ENCODE data around the gene TAS2R31. TPM values are rescaled to one million over a fixed set of nuclear protein-coding genes. Genes with fewer than 3 reads are reported as not detected.
"Not testable (repeated sequence)": the region's sequence is repeated elsewhere in the genome, so short reads cannot be mapped to it uniquely, and the experiment has no call there.

Gene TAS2R31
- total RNA-seq, result 2.6 and 3.2 TPM in 2 replicates

- no peak for DNase-seq (ENCODE audit: low read depth, low spot score)
Measured at GRCh38 chr12:11031307-11031706, at the start of gene TAS2R31. Gene TAS2R31 (minus strand): TSS chr12:11031407. CDS start chr12:11031335, 72 bp downstream.

- no peak for DNase-seq (ENCODE audit: low read depth, low spot score)
Measured at GRCh38 chr12:11078246-11078645, 47.0 kb upstream of the TAS2R31 start.

GRCh38 chr12:11075642-11076041, 44.4 kb upstream of the TAS2R31 start:
- DNase-seq (ENCODE audit: low read depth, low spot score), result no peak

GRCh38 chr12:11071414-11071813, 40.2 kb upstream of the TAS2R31 start:
- no peak for DNase-seq (ENCODE audit: low read depth, low spot score)

GRCh38 chr12:11070999-11071398, 39.8 kb upstream of the TAS2R31 start:
- no peak for DNase-seq (ENCODE audit: low read depth, low spot score)

GRCh38 chr12:11069854-11070365, 38.7 kb upstream of the TAS2R31 start:
- no peak for DNase-seq (ENCODE audit: low read depth, low spot score)

- no peak for DNase-seq (ENCODE audit: low read depth, low spot score)
Measured at GRCh38 chr12:11067514-11067913, 36.3 kb upstream of the TAS2R31 start.

GRCh38 chr12:11062194-11062593, 31.0 kb upstream of the TAS2R31 start, which contains the start of gene TAS2R46:
Gene TAS2R46 (minus strand): TSS chr12:11062294. CDS start chr12:11062294, 0 bp downstream.
- not testable (repeated sequence) for DNase-seq (ENCODE audit: low read depth, low spot score)

GRCh38 chr12:11059784-11060183, 28.6 kb upstream of the TAS2R31 start:
- no peak for DNase-seq (ENCODE audit: low read depth, low spot score)

- DNase-seq (ENCODE audit: low read depth, low spot score), result no peak
Measured at GRCh38 chr12:11059041-11059440, 27.8 kb upstream of the TAS2R31 start.

- no peak for DNase-seq (ENCODE audit: low read depth, low spot score)
Measured at GRCh38 chr12:11055306-11055705, 24.1 kb upstream of the TAS2R31 start.

- not testable (repeated sequence) for DNase-seq (ENCODE audit: low read depth, low spot score)
Measured at GRCh38 chr12:11049806-11050531, 18.8 kb upstream of the TAS2R31 start.

GRCh38 chr12:11041366-11041765, 10.2 kb upstream of the TAS2R31 start:
- not testable (repeated sequence) for DNase-seq (ENCODE audit: low read depth, low spot score)

GRCh38 chr12:11040162-11040561, 9.0 kb upstream of the TAS2R31 start:
- no peak for DNase-seq (ENCODE audit: low read depth, low spot score)

GRCh38 chr12:11039171-11039570, 8.0 kb upstream of the TAS2R31 start:
- DNase-seq (ENCODE audit: low read depth, low spot score), result no peak

GRCh38 chr12:11033959-11034358, 2.8 kb upstream of the TAS2R31 start:
- DNase-seq (ENCODE audit: low read depth, low spot score), result not testable (repeated sequence)

GRCh38 chr12:11026118-11026517, 5.1 kb downstream of the TAS2R31 start:
- no peak for DNase-seq (ENCODE audit: low read depth, low spot score)

GRCh38 chr12:11023387-11023786, 7.8 kb downstream of the TAS2R31 start:
- DNase-seq (ENCODE audit: low read depth, low spot score), result no peak

- no peak for DNase-seq (ENCODE audit: low read depth, low spot score)
Measured at GRCh38 chr12:11022520-11022919, 8.7 kb downstream of the TAS2R31 start, which contains the start of gene TAS2R19. Gene TAS2R19 (minus strand): TSS chr12:11022620. CDS start chr12:11022571, 49 bp downstream.

- DNase-seq (ENCODE audit: low read depth, low spot score), result no peak
Measured at GRCh38 chr12:11016937-11017336, 14.3 kb downstream of the TAS2R31 start.

- peak; percentile 45 for DNase-seq (ENCODE audit: low read depth, low spot score)
Measured at GRCh38 chr12:11015775-11016430, 15.3 kb downstream of the TAS2R31 start.

- DNase-seq (ENCODE audit: low read depth, low spot score), result no peak
Measured at GRCh38 chr12:11014234-11014633, 17.0 kb downstream of the TAS2R31 start.

Data from pulmonary artery endothelial cell (primary cell).